ENCODE results near the gene ISX. TPM values are rescaled to one million over a fixed set of nuclear protein-coding genes. Genes with fewer than 3 reads are reported as not detected.
A peak's percentile ranks its signal among the peaks of the same experiment; 100 is the strongest.

Gene ISX
- total RNA-seq, 4 donors from 2014 or later, result 26.4 to 187 (median 115) TPM

DNA sequence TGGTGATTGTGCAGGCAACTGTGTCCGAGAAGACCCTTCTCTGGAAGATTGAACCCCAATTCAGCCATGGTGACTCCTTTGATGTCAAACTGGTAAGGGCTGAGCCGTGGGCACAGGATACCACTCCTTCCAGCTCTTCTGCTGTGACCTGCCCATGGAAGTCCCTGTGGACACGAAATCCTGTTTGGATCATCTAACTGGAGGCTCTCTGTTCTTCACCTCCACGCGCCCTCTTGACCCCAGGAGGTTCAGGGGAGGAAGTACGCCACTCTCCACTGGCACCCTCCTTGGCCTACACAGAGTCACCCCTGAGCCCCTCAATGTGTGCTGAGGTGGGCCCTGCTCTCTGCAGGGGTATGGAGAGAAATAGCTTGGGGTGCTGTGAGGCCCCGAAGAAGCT is 810 bp downstream of the ISX start:
- peak in 1 of 3 donors; percentile 54 for DNase-seq
- Histone ChIP-seq H3K9me3 (no peaks in the 10 kb centered on the region), H3K36me3 (no peaks in the 10 kb centered on the region), H3K27me3 (no peaks in the 10 kb centered on the region), H3K4me3 (peak overlapping the region in 3 of 4 donors; percentile 39 to 71 (median 55)), H3K4me1 (peaks cover 0 to 5% (median 0%) of the 10 kb centered on the region in 4 donors), H3K27ac (peak overlapping the region in 3 of 4 donors; percentile 70 to 77 (median 76))
- TF ChIP-seq, protein P1, sequence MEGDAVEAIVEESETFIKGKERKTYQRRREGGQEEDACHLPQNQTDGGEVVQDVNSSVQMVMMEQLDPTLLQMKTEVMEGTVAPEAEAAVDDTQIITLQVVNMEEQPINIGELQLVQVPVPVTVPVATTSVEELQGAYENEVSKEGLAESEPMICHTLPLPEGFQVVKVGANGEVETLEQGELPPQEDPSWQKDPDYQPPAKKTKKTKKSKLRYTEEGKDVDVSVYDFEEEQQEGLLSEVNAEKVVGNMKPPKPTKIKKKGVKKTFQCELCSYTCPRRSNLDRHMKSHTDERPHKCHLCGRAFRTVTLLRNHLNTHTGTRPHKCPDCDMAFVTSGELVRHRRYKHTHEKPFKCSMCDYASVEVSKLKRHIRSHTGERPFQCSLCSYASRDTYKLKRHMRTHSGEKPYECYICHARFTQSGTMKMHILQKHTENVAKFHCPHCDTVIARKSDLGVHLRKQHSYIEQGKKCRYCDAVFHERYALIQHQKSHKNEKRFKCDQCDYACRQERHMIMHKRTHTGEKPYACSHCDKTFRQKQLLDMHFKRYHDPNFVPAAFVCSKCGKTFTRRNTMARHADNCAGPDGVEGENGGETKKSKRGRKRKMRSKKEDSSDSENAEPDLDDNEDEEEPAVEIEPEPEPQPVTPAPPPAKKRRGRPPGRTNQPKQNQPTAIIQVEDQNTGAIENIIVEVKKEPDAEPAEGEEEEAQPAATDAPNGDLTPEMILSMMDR (IDR thresholded peaks at IDR 0.05), result no peak
- no peak for TF ChIP-seq POLR2A (IDR thresholded peaks at IDR 0.05)

DNA sequence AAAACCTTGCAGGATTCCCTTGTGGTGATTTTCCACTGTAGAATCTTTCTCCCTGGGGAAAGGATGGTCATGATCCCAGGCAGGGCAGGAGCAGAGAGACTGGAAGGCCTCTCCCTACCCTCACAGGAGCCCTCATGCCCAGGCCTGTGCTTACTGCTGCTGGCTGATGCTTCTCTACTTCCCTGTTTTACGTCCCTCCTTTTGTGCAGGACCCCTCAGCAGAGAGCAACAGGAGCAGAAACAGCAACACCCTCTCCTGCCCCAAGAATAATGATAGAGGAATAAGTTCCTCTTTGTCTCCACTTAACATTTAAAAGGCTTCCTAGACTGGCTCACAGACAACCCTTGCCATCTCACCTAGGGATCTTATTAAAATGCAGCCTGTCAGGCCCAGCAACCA is 3.6 kb downstream of the ISX start:
- H3K27ac ChIP-seq, result peak overlapping the region in 2 of 4 donors; percentile 70 to 72
- no peaks in the 10 kb centered on the region for H3K36me3 ChIP-seq
- TF ChIP-seq, protein P1 (IDR thresholded peaks at IDR 0.05), result no peak
- no peak for TF ChIP-seq POLR2A (IDR thresholded peaks at IDR 0.05)
- peak overlapping the region in 3 of 4 donors; percentile 39 to 71 (median 55) for H3K4me3 ChIP-seq
- peaks cover 0 to 5% (median 0%) of the 10 kb centered on the region in 4 donors for H3K4me1 ChIP-seq
- no peak for DNase-seq
- H3K9me3 ChIP-seq, result no peaks in the 10 kb centered on the region
- no peaks in the 10 kb centered on the region for H3K27me3 ChIP-seq

DNA sequence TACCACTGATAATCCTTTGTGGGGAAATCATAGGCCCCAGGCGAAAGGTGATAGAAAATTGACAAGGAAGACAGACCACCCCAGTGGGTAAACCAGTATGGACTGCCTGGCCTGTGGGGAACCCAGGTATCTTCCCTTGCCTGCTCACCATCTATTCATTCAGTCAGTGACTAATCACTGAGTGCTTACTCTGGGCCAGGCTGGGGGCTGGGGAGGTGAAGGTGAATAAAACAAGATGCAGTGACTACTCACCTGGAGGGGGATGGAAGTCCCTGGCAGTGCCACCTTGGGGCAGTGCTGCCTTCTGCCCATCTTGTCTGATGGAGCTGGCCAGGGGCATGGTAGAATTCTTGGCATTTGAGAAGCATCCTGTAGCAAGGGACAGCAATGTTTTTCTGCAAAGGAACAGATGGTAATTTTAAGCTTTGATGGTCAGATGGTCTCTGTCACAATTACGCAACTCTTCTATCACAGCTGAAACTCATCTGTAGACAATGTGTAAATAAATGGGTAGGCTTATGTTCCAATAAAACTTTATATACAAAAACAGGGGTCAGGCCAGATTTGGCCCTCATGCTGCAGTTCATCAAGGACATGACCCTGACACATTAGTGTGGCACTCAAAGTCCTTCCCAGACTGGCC is 4.6 kb downstream of the ISX start:
- H3K27ac ChIP-seq, result peak overlapping the region in 1 of 4 donors; percentile 50
- H3K9me3 ChIP-seq, result no peaks in the 10 kb centered on the region
- H3K4me1 ChIP-seq, result peaks cover 0 to 5% (median 0%) of the 10 kb centered on the region in 4 donors
- TF ChIP-seq, protein P1 (IDR thresholded peaks at IDR 0.05), result no peak
- no peak for TF ChIP-seq POLR2A (IDR thresholded peaks at IDR 0.05)
- no peaks in the 10 kb centered on the region for H3K27me3 ChIP-seq
- peak overlapping the region in 3 of 4 donors; percentile 39 to 71 (median 55) for H3K4me3 ChIP-seq
- DNase-seq, result peak in 1 of 3 donors; percentile 65
- no peaks in the 10 kb centered on the region for H3K36me3 ChIP-seq

DNA sequence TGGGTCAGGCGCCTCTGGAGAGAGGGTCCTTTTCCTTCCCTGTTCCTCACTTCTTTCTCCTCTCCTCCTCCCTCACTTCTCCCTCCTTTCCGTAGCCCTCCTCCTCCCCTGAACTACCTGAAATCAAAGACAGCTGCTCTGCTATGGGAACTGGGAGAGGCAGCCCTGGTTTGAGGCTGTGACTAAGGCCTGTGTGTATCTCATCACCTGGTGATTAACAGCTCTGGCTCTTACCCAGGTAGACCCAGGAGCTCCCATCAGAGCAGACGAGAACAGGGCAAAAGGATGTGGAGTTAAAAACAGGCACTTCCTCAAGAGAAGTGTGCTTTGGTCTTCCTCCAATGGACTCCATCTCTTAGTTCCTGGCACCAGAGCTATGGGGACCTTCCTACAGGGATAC is 5.8 kb downstream of the ISX start:
- TF ChIP-seq, protein P1 (IDR thresholded peaks at IDR 0.05), result no peak
- peak in 1 of 2 donors; percentile 11 for TF ChIP-seq POLR2A (IDR thresholded peaks at IDR 0.05)

DNA sequence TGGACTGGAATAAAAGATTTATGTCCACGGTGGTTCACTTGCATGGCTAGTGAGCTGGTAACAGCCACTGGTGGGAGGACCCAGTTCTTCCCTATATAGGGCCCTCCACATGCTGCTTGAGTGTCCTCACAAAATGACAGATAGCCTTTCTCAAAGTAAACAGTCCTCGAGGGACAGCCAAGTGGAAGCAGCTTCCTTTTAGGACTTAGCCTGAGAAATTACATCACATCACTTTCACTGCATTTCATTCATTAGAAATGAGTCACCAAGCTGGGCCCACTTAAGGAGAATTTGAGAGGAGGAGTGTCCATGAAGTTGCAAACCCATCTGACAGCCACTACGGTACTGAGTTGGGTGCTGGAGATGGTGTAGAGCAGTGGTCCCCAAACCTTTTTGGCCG is 7.0 kb downstream of the ISX start:
- peaks cover 0 to 7% (median 0%) of the 10 kb centered on the region in 3 donors for H3K36me3 ChIP-seq
- no peaks in the 10 kb centered on the region for H3K27me3 ChIP-seq
- no peak for DNase-seq
- no peaks in the 10 kb centered on the region for H3K9me3 ChIP-seq
- H3K4me1 ChIP-seq, result peaks cover 0 to 13% (median 0%) of the 10 kb centered on the region in 4 donors
- TF ChIP-seq, protein P1 (IDR thresholded peaks at IDR 0.05), result no peak
- no peak for TF ChIP-seq POLR2A (IDR thresholded peaks at IDR 0.05)
- H3K27ac ChIP-seq, result peak overlapping the region in 1 of 4 donors; percentile 33
- H3K4me3 ChIP-seq, result peak overlapping the region in 1 of 4 donors; percentile 71

More for the DNA sequence above, 5.8 kb downstream of the ISX start:
- peak in 1 of 3 donors; percentile 62 for DNase-seq
- Histone ChIP-seq H3K36me3 (peaks cover 0 to 6% (median 0%) of the 10 kb centered on the region in 3 donors), H3K9me3 (no peaks in the 10 kb centered on the region), H3K27me3 (no peaks in the 10 kb centered on the region), H3K27ac (peak overlapping the region in 1 of 4 donors; percentile 50), H3K4me3 (peak overlapping the region in 2 of 4 donors; percentile 55 to 71), H3K4me1 (peaks cover 0 to 11% (median 0%) of the 10 kb centered on the region in 4 donors)
